ENCODE measurements around the gene TIMELESS. TPM values are rescaled to one million over a fixed set of nuclear protein-coding genes. Genes with fewer than 3 reads are reported as not detected.
A peak's percentile ranks its signal among the peaks of the same experiment; 100 is the strongest.

The TIMELESS gene
- total and polyA plus RNA-seq, 2 experiments from 2014 or later, result 28.7 to 54.8 TPM

DNA sequence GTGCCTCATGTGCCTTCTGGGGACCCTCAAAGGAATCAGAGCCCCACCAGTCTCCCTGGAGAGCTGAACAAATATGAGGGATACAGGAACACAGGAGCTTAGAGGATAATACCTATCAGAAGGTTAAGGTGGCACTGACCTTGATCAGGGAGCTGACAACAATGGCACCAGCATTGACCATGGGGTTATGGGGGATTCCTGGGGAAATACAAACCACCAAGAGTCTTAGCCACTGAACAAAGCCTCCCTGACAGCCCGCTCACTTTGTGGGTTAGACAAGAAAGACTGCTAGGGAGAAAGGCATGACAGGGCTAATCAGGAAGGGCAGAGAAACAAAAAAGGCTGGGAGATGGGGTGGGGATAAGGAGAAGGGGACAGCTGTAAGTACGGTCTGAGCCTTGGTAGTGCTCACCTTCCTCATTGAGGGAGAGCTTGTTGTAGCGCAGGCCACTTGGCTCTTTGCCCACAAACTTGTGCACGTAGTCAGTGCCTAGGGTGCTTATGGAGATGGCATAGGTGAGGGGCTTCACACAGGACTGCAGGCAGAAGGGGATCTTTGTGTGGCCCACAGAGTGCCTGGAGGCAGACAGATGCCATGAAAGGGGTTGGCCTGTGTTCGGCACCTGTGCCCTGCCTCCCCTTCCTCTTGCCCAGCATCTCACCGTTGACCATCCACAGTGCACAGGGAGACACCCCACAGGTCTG is 28.4 kb upstream of the TIMELESS start:
- Mint-ChIP-seq H3K36me3 (ENCODE audit: low read depth) (peaks cover 11% of the 10 kb centered on the region; the same call in 2 of the 3 replicates), H3K4me3 (no peak overlapping the region), H3K4me1 (no peaks in the 10 kb centered on the region; the same call in 2 of the 3 replicates), H3K27me3 (ENCODE audit: insufficient read depth, low read depth, poor library complexity) (peaks cover 4% of the 10 kb centered on the region), H3K9me3 (no peaks in the 10 kb centered on the region), H3K27ac (peak overlapping the region; percentile 24; the same call in 1 of the 2 replicates)
- peaks cover 7% of the 10 kb centered on the region; the same call in 1 of the 2 replicates for H4K20me1 ChIP-seq (replicated peaks; ENCODE audit: insufficient read depth)
- H3K9me2 ChIP-seq (ENCODE audit: insufficient read depth), result no peaks in the 10 kb centered on the region
- H3K36me3 ChIP-seq (ENCODE audit: insufficient read depth), result peaks cover 4% of the 10 kb centered on the region; the same call in 1 of the 2 replicates
- ATAC-seq (no peak), DNase-seq (ENCODE audit: low spot score) (no peak)
- no peak overlapping the region for H3K27ac ChIP-seq (ENCODE audit: low read depth)
- no peaks in the 10 kb centered on the region for H3K27me3 ChIP-seq (ENCODE audit: insufficient read depth)
- no peak overlapping the region for H3K4me3 ChIP-seq
- no peaks in the 10 kb centered on the region for H3K79me2 ChIP-seq (replicated peaks; ENCODE audit: insufficient read depth)
- H3F3A ChIP-seq (replicated peaks; ENCODE audit: low read depth), result no peaks in the 10 kb centered on the region
- TF ChIP-seq, protein P1, sequence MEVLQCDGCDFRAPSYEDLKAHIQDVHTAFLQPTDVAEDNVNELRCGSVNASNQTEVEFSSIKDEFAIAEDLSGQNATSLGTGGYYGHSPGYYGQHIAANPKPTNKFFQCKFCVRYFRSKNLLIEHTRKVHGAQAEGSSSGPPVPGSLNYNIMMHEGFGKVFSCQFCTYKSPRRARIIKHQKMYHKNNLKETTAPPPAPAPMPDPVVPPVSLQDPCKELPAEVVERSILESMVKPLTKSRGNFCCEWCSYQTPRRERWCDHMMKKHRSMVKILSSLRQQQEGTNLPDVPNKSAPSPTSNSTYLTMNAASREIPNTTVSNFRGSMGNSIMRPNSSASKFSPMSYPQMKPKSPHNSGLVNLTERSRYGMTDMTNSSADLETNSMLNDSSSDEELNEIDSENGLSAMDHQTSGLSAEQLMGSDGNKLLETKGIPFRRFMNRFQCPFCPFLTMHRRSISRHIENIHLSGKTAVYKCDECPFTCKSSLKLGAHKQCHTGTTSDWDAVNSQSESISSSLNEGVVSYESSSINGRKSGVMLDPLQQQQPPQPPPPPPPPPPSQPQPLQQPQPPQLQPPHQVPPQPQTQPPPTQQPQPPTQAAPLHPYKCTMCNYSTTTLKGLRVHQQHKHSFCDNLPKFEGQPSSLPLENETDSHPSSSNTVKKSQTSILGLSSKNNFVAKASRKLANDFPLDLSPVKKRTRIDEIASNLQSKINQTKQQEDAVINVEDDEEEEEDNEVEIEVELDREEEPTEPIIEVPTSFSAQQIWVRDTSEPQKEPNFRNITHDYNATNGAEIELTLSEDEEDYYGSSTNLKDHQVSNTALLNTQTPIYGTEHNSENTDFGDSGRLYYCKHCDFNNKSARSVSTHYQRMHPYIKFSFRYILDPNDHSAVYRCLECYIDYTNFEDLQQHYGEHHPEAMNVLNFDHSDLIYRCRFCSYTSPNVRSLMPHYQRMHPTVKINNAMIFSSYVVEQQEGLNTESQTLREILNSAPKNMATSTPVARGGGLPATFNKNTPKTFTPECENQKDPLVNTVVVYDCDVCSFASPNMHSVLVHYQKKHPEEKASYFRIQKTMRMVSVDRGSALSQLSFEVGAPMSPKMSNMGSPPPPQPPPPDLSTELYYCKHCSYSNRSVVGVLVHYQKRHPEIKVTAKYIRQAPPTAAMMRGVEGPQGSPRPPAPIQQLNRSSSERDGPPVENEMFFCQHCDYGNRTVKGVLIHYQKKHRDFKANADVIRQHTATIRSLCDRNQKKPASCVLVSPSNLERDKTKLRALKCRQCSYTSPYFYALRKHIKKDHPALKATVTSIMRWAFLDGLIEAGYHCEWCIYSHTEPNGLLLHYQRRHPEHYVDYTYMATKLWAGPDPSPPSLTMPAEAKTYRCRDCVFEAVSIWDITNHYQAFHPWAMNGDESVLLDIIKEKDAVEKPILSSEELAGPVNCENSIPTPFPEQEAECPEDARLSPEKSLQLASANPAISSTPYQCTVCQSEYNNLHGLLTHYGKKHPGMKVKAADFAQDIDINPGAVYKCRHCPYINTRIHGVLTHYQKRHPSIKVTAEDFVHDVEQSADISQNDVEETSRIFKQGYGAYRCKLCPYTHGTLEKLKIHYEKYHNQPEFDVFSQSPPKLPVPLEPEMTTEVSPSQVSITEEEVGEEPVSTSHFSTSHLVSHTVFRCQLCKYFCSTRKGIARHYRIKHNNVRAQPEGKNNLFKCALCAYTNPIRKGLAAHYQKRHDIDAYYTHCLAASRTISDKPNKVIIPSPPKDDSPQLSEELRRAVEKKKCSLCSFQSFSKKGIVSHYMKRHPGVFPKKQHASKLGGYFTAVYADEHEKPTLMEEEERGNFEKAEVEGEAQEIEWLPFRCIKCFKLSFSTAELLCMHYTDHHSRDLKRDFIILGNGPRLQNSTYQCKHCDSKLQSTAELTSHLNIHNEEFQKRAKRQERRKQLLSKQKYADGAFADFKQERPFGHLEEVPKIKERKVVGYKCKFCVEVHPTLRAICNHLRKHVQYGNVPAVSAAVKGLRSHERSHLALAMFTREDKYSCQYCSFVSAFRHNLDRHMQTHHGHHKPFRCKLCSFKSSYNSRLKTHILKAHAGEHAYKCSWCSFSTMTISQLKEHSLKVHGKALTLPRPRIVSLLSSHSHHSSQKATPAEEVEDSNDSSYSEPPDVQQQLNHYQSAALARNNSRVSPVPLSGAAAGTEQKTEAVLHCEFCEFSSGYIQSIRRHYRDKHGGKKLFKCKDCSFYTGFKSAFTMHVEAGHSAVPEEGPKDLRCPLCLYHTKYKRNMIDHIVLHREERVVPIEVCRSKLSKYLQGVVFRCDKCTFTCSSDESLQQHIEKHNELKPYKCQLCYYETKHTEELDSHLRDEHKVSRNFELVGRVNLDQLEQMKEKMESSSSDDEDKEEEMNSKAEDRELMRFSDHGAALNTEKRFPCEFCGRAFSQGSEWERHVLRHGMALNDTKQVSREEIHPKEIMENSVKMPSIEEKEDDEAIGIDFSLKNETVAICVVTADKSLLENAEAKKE (CRISPR knock-in tag; IDR thresholded peaks at IDR 0.05), result no peak
- TF ChIP-seq, protein P2, sequence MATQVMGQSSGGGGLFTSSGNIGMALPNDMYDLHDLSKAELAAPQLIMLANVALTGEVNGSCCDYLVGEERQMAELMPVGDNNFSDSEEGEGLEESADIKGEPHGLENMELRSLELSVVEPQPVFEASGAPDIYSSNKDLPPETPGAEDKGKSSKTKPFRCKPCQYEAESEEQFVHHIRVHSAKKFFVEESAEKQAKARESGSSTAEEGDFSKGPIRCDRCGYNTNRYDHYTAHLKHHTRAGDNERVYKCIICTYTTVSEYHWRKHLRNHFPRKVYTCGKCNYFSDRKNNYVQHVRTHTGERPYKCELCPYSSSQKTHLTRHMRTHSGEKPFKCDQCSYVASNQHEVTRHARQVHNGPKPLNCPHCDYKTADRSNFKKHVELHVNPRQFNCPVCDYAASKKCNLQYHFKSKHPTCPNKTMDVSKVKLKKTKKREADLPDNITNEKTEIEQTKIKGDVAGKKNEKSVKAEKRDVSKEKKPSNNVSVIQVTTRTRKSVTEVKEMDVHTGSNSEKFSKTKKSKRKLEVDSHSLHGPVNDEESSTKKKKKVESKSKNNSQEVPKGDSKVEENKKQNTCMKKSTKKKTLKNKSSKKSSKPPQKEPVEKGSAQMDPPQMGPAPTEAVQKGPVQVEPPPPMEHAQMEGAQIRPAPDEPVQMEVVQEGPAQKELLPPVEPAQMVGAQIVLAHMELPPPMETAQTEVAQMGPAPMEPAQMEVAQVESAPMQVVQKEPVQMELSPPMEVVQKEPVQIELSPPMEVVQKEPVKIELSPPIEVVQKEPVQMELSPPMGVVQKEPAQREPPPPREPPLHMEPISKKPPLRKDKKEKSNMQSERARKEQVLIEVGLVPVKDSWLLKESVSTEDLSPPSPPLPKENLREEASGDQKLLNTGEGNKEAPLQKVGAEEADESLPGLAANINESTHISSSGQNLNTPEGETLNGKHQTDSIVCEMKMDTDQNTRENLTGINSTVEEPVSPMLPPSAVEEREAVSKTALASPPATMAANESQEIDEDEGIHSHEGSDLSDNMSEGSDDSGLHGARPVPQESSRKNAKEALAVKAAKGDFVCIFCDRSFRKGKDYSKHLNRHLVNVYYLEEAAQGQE (IDR thresholded peaks at IDR 0.05; ENCODE audit: unreplicated experiment), result no peak
- TF ChIP-seq ZNF331 (CRISPR knock-in tag; IDR thresholded peaks at IDR 0.05; ENCODE audit: low read depth) (no peak), EZH2 (IDR thresholded peaks at IDR 0.05; ENCODE audit: low read depth, unreplicated experiment) (no peak), JUNB (IDR thresholded peaks at IDR 0.05; ENCODE audit: unreplicated experiment) (no peak), POLR2AphosphoS5 (IDR thresholded peaks at IDR 0.05; ENCODE audit: low read depth) (no peak), ZNF114 (CRISPR knock-in tag; IDR thresholded peaks at IDR 0.05) (no peak)
- TF ChIP-seq, protein P3, sequence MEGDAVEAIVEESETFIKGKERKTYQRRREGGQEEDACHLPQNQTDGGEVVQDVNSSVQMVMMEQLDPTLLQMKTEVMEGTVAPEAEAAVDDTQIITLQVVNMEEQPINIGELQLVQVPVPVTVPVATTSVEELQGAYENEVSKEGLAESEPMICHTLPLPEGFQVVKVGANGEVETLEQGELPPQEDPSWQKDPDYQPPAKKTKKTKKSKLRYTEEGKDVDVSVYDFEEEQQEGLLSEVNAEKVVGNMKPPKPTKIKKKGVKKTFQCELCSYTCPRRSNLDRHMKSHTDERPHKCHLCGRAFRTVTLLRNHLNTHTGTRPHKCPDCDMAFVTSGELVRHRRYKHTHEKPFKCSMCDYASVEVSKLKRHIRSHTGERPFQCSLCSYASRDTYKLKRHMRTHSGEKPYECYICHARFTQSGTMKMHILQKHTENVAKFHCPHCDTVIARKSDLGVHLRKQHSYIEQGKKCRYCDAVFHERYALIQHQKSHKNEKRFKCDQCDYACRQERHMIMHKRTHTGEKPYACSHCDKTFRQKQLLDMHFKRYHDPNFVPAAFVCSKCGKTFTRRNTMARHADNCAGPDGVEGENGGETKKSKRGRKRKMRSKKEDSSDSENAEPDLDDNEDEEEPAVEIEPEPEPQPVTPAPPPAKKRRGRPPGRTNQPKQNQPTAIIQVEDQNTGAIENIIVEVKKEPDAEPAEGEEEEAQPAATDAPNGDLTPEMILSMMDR (conservative IDR thresholded peaks at IDR 0.05; ENCODE audit: low read depth in 2 of 2), result no peak
- TF ChIP-seq, protein P4, sequence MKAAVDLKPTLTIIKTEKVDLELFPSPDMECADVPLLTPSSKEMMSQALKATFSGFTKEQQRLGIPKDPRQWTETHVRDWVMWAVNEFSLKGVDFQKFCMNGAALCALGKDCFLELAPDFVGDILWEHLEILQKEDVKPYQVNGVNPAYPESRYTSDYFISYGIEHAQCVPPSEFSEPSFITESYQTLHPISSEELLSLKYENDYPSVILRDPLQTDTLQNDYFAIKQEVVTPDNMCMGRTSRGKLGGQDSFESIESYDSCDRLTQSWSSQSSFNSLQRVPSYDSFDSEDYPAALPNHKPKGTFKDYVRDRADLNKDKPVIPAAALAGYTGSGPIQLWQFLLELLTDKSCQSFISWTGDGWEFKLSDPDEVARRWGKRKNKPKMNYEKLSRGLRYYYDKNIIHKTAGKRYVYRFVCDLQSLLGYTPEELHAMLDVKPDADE (IDR thresholded peaks at IDR 0.05), result no peak
- no peak overlapping the region for H3K4me2 ChIP-seq
- H3K4me1 ChIP-seq (ENCODE audit: insufficient read depth), result no peaks in the 10 kb centered on the region
- H2AFZ ChIP-seq, result no peak overlapping the region

Data from GM23338 (cell line).